ENCODE results near the gene FOXN4.

Gene FOXN4

GRCh38 chr12:109258607-109259544 is 50.2 kb downstream of the FOXN4 start:
- DNase-seq (ENCODE audit: low read depth in 2 of 2) = no peak

DNA sequence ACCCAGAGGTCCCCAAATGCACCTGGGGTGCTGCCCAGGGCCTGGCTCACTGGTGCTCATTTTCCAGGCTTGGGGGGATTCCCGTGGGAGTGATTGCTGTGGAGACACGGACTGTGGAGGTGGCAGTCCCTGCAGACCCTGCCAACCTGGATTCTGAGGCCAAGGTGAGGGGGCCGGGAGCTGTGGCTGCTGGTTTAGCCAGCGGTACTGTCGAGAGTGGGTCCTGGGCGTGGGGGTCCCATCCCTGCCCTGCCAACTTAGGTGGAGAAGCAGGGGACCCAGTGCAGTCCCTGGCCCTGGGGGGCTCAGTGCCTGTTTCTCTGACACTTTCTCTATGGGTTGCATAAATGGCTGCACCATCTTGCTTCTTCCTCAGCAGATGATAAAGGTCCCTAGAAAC is 50.9 kb downstream of the FOXN4 start:
- DNase-seq (ENCODE audit: low read depth in 2 of 2) = no peak

- DNase-seq (ENCODE audit: low read depth in 2 of 2) = no peak
Measured at GRCh38 chr12:109256011-109256410, 53.1 kb downstream of the FOXN4 start.

- DNase-seq (ENCODE audit: low read depth in 2 of 2) = no peak
Measured at GRCh38 chr12:109255377-109255776, 53.7 kb downstream of the FOXN4 start.

DNA sequence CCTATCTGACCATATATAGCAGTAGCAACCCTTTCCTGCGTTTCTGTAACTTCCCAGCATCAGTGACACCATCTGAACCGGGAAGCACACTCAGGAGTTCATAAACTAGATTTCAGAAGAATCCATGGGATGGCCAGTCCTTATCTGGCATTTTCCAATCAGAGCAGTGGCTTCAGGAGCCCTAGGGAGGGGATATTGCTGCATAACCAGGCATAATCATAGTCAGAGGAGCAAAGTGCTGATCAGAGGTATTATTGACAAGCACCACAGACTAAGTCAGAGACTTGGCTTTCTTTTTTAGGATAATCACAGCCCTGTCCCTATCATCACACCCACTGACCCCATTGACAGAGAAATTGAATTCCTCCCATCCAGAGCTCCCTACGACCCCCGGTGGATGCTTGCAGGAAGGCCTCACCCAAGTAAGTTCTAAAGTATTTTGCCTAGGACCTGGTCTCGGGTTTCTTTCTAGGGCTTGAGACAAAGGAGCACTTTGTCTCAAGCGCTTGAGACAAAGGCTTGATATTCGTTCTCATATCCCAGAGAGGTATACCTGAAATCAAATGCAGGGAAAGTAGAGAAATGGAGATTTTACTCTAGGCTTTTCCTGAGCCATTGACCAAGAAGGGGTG is 55.1 kb downstream of the FOXN4 start:
- DNase-seq (ENCODE audit: low read depth in 2 of 2) = no peak

- no peak for DNase-seq (ENCODE audit: low read depth in 2 of 2)
Measured at GRCh38 chr12:109252799-109253198, 56.3 kb downstream of the FOXN4 start.

- DNase-seq (ENCODE audit: low read depth in 2 of 2) = no peak
Measured at GRCh38 chr12:109250523-109250922, 58.6 kb downstream of the FOXN4 start.

GRCh38 chr12:109247831-109248654 is 61.0 kb downstream of the FOXN4 start:
- no peak for DNase-seq (ENCODE audit: low read depth in 2 of 2)

DNA sequence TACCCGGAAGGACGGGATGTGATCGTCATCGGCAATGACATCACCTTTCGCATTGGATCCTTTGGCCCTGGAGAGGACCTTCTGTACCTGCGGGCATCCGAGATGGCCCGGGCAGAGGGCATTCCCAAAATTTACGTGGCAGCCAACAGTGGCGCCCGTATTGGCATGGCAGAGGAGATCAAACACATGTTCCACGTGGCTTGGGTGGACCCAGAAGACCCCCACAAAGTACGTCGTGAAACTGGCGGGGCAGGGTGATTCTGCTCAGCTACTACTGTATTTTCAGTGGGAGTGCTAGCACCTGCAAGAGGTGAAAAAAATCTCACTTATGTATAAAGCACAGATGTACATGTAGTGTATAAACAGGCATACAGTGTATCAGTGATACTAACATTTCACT is 62.9 kb downstream of the FOXN4 start:
- DNase-seq (ENCODE audit: low read depth in 2 of 2) = no peak

DNA sequence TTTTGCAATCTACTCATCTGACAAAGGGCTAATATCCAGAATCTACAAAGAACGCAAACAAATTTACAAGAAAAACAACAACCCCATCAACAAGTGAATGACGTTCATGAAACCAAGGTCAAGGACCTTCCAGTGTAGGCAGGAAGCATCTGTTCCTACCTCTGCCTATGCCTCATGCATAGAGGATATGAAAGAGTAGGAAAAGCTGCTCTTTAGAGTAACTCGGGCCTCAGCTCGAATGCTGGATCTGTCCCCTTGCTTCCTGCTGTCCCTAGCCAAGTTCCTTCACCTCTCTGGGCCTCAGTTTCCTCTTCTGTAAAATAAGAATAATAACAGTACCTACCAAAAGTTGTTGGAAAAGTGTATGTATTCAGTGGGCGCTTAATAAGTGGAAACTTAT is 65.0 kb downstream of the FOXN4 start:
- DNase-seq (ENCODE audit: low read depth in 2 of 2) = no peak

- DNase-seq (ENCODE audit: low read depth in 2 of 2) = no peak
Measured at GRCh38 chr12:109241936-109242335, 67.1 kb downstream of the FOXN4 start.

- DNase-seq (ENCODE audit: low read depth in 2 of 2) = no peak
Measured at GRCh38 chr12:109240365-109240764, 68.7 kb downstream of the FOXN4 start.

DNA sequence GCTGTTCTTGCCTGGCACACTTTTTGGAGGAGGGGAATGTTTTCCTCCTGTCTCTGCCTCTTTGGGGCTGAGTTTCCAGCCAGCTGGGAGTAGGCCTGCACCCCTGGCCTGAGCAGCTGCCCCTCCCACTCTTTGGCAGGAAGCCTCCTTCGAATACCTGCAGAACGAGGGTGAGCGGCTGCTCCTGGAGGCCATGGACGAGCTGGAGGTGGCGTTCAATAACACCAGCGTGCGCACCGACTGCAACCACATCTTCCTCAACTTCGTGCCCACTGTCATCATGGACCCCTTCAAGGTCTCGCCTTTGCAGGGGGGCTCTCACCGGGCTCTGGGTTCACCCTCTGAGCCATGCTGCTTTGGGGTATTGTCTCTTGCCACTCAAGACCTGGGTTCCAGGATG is 69.4 kb downstream of the FOXN4 start:
- DNase-seq (ENCODE audit: low read depth in 2 of 2) = no peak

DNA sequence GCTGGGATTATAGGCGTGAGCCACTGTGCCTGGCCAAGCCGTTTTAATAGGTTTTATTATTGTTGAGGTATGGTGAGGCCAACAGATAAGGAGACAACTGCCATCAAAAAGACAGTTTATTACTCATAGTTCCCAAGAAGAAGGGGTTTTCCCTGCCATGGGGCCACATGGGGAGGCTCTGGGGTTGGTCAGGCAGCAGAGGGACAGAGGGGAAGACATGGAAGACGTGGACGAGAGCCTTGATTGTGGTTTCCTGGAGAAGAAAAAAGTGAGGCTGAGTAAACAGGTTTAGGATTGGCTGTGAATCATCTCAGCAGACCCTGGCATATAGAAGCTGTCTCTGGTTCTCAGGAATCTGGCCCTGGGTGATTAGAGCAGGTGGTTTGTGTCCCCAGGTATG is 69.9 kb downstream of the FOXN4 start:
- no peak for DNase-seq (ENCODE audit: low read depth in 2 of 2)

GRCh38 chr12:109236257-109236656 is 72.8 kb downstream of the FOXN4 start:
- DNase-seq (ENCODE audit: low read depth in 2 of 2) = no peak

GRCh38 chr12:109234012-109234411 is 75.1 kb downstream of the FOXN4 start:
- no peak for DNase-seq (ENCODE audit: low read depth in 2 of 2)

DNA sequence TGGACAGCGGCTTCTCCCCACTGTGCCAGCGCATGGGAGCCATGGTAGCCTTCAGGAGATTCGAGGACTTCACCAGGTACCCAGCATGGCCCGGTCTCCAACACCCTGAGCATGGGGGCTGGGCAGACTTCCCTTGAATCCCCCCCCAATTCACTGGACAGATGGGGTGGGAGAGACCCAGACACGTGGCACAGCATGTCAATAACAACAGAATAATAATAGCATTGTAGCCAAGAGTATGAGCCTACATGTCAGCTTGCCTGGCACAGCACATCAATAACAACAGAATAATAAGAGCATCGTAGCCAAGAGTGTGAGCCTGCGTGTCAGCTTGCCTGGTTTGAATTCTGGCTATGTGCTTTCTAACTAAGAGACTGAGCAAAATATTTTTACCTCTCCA is 76.4 kb downstream of the FOXN4 start:
- DNase-seq (ENCODE audit: low read depth in 2 of 2) = no peak

DNA sequence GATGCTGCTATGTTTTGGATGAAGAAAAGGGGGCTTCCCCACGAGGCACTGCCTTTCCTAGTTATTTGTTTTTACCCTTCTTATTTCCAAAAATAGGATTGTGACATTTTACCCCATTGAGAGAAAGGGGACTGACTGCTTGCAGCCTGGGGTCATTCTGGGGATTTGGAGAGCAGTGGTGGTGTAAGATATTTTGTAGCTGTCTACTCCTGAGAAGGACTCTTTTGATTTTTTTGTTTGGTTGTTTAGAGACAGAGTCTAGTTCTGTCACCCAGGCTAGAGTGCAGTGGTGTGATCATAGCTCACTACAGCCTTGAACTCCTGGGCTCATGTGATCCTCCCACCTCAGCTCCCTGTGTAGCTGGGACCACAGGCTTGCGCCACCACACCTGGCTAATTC is 78.9 kb downstream of the FOXN4 start:
- DNase-seq (ENCODE audit: low read depth in 2 of 2) = no peak

GRCh38 chr12:109228664-109229063 is 80.4 kb downstream of the FOXN4 start:
- DNase-seq (ENCODE audit: low read depth in 2 of 2) = no peak
